Uterus (tissue), 4 donors: ENCODE measurements around the gene TADA2B. TPM values are rescaled to one million over a fixed set of nuclear protein-coding genes. Genes with fewer than 3 reads are reported as not detected.

Experiments used
- DNase-seq, 2 donors: peaks; one replicate each; pipeline ENCODE4 v3.0.0-alpha.2; 2019 to 2020
- H3K27ac ChIP-seq, 2 donors: fragments of 200-600 bp; sonication (generic); 1 replicate in 1 of 2; 2 replicates in 1 of 2; pipeline ENCODE4 v1.5.1; 2016 to 2018
- H3K27me3 ChIP-seq, 2 donors: fragments of 200-600 bp; sonication (generic); one replicate each; pipeline ENCODE4 v1.5.1; 2018 to 2019; ENCODE audit warnings: control low read depth in 1 of 2
- H3K36me3 ChIP-seq, 2 donors: fragments of 200-600 bp; sonication (generic); one replicate each; pipeline ENCODE4 v1.5.1; 2019; ENCODE audit warnings: control low read depth in 1 of 2
- H3K4me1 ChIP-seq, 2 donors: fragments of 200-600 bp; sonication (generic); one replicate each; pipeline ENCODE4 v1.5.1; 2018 to 2019; ENCODE audit warnings: control low read depth in 1 of 2
- H3K4me3 ChIP-seq, 2 donors: fragments of 200-600 bp; sonication (generic); 1 replicate in 1 of 2; 2 replicates in 1 of 2; pipeline ENCODE4 v1.5.1; 2018 to 2019; ENCODE audit warnings: mild to moderate bottlenecking in 1 of 2
- H3K9me3 ChIP-seq, 2 donors: fragments of 200-600 bp; sonication (generic); one replicate each; pipeline ENCODE4 v1.5.1; 2019; ENCODE audit warnings: control low read depth in 1 of 2
- CTCF ChIP-seq, 4 experiments: fragments of 200-600 bp in 2 of 4; fragments of 450-650 bp in 2 of 4; sonication (generic) in 2 of 4; IDR thresholded peaks; one replicate each; pipeline ENCODE4 v1.5.1; 2016 to 2019; ENCODE audit warnings: antibody characterized with exemption in 4 of 4, mild to moderate bottlenecking in 2 of 4, moderate library complexity in 1 of 4
- POLR2A ChIP-seq, 2 donors: fragments of 450-650 bp; IDR thresholded peaks; one replicate each; pipeline ENCODE4 v1.6.1; 2016; ENCODE audit warnings: antibody characterized with exemption in 2 of 2, mild to moderate bottlenecking in 1 of 2, moderate library complexity in 1 of 2
- intact Hi-C: fragments of 100-400 bp; cut with DNase I; formaldehyde crosslinking; loops from one replicate; pipeline ENCODE4 v1.15.1; 2023; ENCODE audit warnings: low total_unique reads
- total RNA-seq, 4 donors: library from RNA; depleted of rRNA in 3 of 4; stranded (reverse); fragments of >200 nt in 3 of 4; gene quantifications; one replicate each; pipeline versions ENCODE4 v1.1.0 to v1.2.4, GENCODE V29; 2014 to 2023
- donor health status: DM: yes; HTN: yes; CAD: no.

The TADA2B gene
- total RNA-seq, 4 donors from 2014 or later = 14.1 to 24.0 (median 21.1) TPM

- no peak overlapping the region for H3K27ac ChIP-seq
- no peaks in the 10 kb centered on the region for H3K9me3 ChIP-seq
- no peaks in the 10 kb centered on the region for H3K27me3 ChIP-seq
- no peaks in the 10 kb centered on the region for H3K36me3 ChIP-seq
- peaks cover 0 to 8% of the 10 kb centered on the region in 2 donors for H3K4me1 ChIP-seq
- intact Hi-C loops = no loop called here
- DNase-seq = no peak
- H3K4me3 ChIP-seq = no peak overlapping the region
- TF ChIP-seq CTCF (IDR thresholded peaks at IDR 0.05) (no peak), POLR2A (IDR thresholded peaks at IDR 0.05) (no peak)
Measured at GRCh38 chr4:7061815-7062214, 18.6 kb downstream of the TADA2B start.

GRCh38 chr4:7062816-7063215 lies 19.6 kb downstream of the TADA2B start:
- Histone ChIP-seq H3K27me3 (no peaks in the 10 kb centered on the region), H3K36me3 (no peaks in the 10 kb centered on the region), H3K9me3 (no peaks in the 10 kb centered on the region), H3K4me1 (peaks cover 0 to 13% of the 10 kb centered on the region in 2 donors), H3K27ac (no peak overlapping the region), H3K4me3 (no peak overlapping the region)
- intact Hi-C loops = no loop called here
- no peak for TF ChIP-seq POLR2A (IDR thresholded peaks at IDR 0.05)
- TF ChIP-seq CTCF (IDR thresholded peaks at IDR 0.05) = no peak
- DNase-seq = no peak

GRCh38 chr4:7063362-7063761 lies 20.2 kb downstream of the TADA2B start:
- H3K27ac ChIP-seq = no peak overlapping the region
- peak in 1 of 2 donors; percentile 2 for DNase-seq
- no peak for TF ChIP-seq CTCF (IDR thresholded peaks at IDR 0.05)
- TF ChIP-seq POLR2A (IDR thresholded peaks at IDR 0.05) = no peak
- H3K4me1 ChIP-seq = peaks cover 0 to 13% of the 10 kb centered on the region in 2 donors
- no peak overlapping the region for H3K4me3 ChIP-seq
- no peaks in the 10 kb centered on the region for H3K36me3 ChIP-seq
- H3K27me3 ChIP-seq = no peaks in the 10 kb centered on the region
- intact Hi-C loops = no loop called here
- no peaks in the 10 kb centered on the region for H3K9me3 ChIP-seq

- DNase-seq = peak in 1 of 2 donors; percentile 9
- Histone ChIP-seq H3K27me3 (no peaks in the 10 kb centered on the region), H3K27ac (no peak overlapping the region), H3K4me1 (peaks cover 0 to 16% of the 10 kb centered on the region in 2 donors), H3K9me3 (no peaks in the 10 kb centered on the region), H3K4me3 (no peak overlapping the region), H3K36me3 (no peaks in the 10 kb centered on the region)
- TF ChIP-seq POLR2A (IDR thresholded peaks at IDR 0.05) (no peak), CTCF (IDR thresholded peaks at IDR 0.05) (no peak)
- intact Hi-C loops = no loop called here
Measured at GRCh38 chr4:7066006-7066405, 22.8 kb downstream of the TADA2B start.

GRCh38 chr4:7066493-7066892 lies 23.3 kb downstream of the TADA2B start:
- peaks cover 0 to 16% of the 10 kb centered on the region in 2 donors for H3K4me1 ChIP-seq
- no peak overlapping the region for H3K4me3 ChIP-seq
- TF ChIP-seq CTCF (IDR thresholded peaks at IDR 0.05) = no peak
- intact Hi-C loops = no loop called here
- DNase-seq = peak in 1 of 2 donors; percentile 12
- H3K27me3 ChIP-seq = no peaks in the 10 kb centered on the region
- H3K9me3 ChIP-seq = no peaks in the 10 kb centered on the region
- H3K36me3 ChIP-seq = no peaks in the 10 kb centered on the region
- H3K27ac ChIP-seq = no peak overlapping the region
